Activated T-cell treated with anti-CD3 and anti-CD28 coated beads, Interleukin-2, amount 50 U/mL, for 72 hours (primary cell): ENCODE results near the gene REC114. TPM values are rescaled to one million over a fixed set of nuclear protein-coding genes. Genes with fewer than 3 reads are reported as not detected.
"Not testable (repeated sequence)": the region's sequence is repeated elsewhere in the genome, so short reads cannot be mapped to it uniquely, and the experiment has no call there.

Experiments
- ATAC-seq, 2 donors: fragments of 150-1000 bp; cut with Tn5 transposase; replicated peaks in 1 of 2; 2 replicates each; pipeline ENCODE4 v1.10.0; 2021; ENCODE audit warnings: moderate library complexity in 2 of 2, mild to moderate bottlenecking in 1 of 2
- DNase-seq, 2 donors: peaks; one replicate each; pipeline ENCODE4 v3.0.0; 2021 to 2022; ENCODE audit warnings: mixed read lengths in 1 of 2
- H3K27ac Mint-ChIP-seq: one replicate; pipeline ENCODE4 v1.8.0; 2022; ENCODE audit warnings: mild to moderate bottlenecking, moderate library complexity, mixed read lengths
- H3K27me3 Mint-ChIP-seq: one replicate; pipeline ENCODE4 v1.8.0; 2022; ENCODE audit warnings: low read depth, mixed read lengths
- H3K36me3 Mint-ChIP-seq, 2 donors: one replicate each; pipeline ENCODE4 v1.8.0; 2022; ENCODE audit warnings: mixed read lengths in 2 of 2, mild to moderate bottlenecking in 1 of 2; ENCODE audit not compliant: insufficient read depth in 2 of 2
- H3K4me1 Mint-ChIP-seq: one replicate; pipeline ENCODE4 v1.8.0; 2022; ENCODE audit warnings: low read depth, mixed read lengths
- H3K4me3 Mint-ChIP-seq, 2 donors: one replicate each; pipeline ENCODE4 v1.8.0; 2022; ENCODE audit warnings: mild to moderate bottlenecking in 2 of 2, mixed read lengths in 2 of 2, moderate library complexity in 2 of 2
- H3K9me3 Mint-ChIP-seq, 2 donors: one replicate each; pipeline ENCODE4 v1.8.0; 2022; ENCODE audit warnings: mixed read lengths in 2 of 2
- total RNA-seq, 2 donors: library from RNA; stranded (reverse); gene quantifications; one replicate each; pipeline ENCODE4 v1.2.3, GENCODE V29; 2022

The REC114 gene
- total RNA-seq, 2 donors from 2014 or later: not detected

DNA sequence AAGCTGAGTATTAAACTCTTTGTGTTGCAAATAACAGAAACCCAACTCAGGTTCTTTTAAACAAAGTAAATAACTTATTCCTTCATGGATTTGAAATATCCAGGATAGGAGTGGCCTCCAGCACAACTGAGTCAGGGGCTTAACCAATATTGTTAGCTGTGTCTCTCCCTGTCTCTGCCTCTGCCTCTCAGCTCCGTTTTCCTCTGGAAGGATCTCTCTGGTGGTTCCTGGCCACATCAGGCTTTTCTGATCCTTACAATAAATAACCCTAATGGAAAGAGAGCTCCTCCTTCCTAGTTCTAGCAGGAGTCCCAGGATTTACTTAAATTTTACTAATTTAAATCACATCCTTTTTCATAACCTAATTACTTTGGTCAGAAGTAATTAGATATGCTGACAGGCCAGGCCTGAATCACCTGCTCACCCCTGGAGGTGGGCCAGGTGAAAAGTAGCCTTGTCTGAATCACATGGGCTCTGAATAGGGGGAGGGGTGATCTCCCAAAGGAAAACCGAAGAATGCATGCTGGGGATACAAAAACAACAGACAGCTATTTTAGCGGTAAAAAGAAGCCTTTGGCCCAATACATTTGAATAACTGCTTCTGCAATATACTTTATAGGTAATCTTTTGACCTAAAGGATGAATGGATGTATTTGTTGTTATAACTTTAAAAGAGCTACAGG is 75.4 kb downstream of the REC114 start:
- Mint-ChIP-seq H3K27me3 (no peaks in the 10 kb centered on the region), H3K36me3 (peaks cover 0 to 2% of the 10 kb centered on the region in 2 donors), H3K4me3 (no peak overlapping the region), H3K4me1 (no peaks in the 10 kb centered on the region), H3K9me3 (no peaks in the 10 kb centered on the region), H3K27ac (no peak overlapping the region)
- DNase-seq (no peak), ATAC-seq (no peak)

DNA sequence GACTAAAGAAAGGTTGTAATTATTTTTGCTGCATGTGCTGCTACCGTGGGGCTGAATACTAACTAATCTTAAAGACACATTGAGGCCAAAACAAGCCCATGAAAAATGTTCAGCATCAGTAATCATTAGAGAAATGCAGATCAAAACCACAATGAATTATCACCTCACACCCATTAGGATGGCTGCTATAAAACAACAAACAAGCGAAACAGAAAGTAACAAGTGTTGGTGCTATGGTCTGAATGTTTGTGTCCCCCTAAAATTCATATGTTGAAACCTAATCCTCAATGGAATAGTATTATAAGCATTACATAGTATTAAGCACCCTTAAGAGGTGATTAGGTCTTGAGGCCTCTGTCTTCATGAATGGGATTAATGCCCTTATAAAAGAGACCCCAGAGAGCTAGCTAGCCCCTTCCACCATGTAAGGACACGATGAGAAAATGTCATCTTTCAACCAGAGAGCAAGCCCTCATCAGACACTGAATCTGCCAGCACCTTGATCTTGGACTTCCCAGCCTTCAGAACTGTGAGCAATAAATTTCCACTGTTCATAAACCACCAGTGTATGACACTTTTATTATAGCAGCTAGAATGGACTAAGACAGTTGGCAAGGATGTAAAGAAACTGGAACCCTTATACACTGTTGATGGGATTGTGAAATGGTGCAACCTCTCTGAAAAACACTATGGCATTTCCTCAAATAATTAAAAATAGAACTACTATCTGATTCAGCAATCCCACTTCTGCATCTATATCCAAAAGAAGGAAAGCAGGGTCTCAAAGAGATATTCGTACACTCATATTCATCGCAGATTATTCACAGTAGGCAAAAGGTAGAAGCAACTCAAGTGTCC is 76.1 kb downstream of the REC114 start:
- Mint-ChIP-seq H3K27me3 (no peaks in the 10 kb centered on the region), H3K9me3 (no peaks in the 10 kb centered on the region), H3K4me3 (no peak overlapping the region), H3K4me1 (no peaks in the 10 kb centered on the region), H3K27ac (no peak overlapping the region), H3K36me3 (peaks cover 0 to 2% of the 10 kb centered on the region in 2 donors)
- ATAC-seq: no peak
- no peak for DNase-seq

DNA sequence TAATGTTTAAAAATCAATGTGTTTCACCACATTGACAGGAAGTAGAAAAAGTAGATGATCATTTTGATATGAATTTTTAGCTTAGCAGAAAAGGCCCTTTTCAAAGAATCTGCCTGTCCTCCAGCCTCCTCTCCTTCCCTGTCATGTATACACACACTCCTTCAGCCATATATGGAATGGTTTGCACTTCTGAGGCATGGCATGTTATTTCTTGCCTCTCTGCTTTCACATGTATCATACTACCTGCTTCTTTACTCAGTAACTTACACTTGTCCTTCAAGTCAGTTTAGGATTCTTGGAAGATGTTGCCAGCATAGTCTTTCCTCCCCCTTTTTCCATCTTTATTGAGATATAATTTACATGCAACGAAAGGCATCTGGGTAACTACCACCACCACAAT is 79.0 kb downstream of the REC114 start:
- no peak overlapping the region for H3K27ac Mint-ChIP-seq

DNA sequence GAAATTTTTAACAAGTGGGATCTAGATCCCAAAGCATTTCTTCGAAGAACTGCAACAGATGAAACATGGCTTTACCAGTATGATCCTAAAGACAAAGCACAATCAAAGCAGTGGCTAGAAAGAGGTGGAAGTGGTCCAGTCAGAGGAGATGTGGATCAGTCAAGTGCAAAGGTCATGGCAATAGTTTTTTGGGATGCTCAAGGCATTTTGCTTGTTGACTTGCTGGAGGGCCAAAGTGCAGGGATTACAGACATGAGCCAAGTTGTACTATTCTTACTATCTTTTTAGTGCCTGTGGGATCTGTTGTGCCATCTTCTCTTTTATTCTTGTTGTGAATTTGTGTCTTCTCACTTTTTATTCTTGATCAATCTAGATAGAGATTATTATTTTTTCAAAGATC is 82.0 kb downstream of the REC114 start:
- no peak overlapping the region for H3K4me3 Mint-ChIP-seq
- ATAC-seq: no peak
- no peak overlapping the region for H3K27ac Mint-ChIP-seq
- H3K36me3 Mint-ChIP-seq: no peaks in the 10 kb centered on the region
- H3K27me3 Mint-ChIP-seq: peaks cover 6% of the 10 kb centered on the region
- no peaks in the 10 kb centered on the region for H3K4me1 Mint-ChIP-seq
- no peak for DNase-seq
- no peaks in the 10 kb centered on the region for H3K9me3 Mint-ChIP-seq

More for the DNA sequence above, 79.0 kb downstream of the REC114 start:
- Mint-ChIP-seq H3K36me3 (no peaks in the 10 kb centered on the region), H3K9me3 (no peaks in the 10 kb centered on the region), H3K4me3 (no peak overlapping the region), H3K4me1 (no peaks in the 10 kb centered on the region), H3K27me3 (no peaks in the 10 kb centered on the region)
- DNase-seq: no peak
- no peak for ATAC-seq

DNA sequence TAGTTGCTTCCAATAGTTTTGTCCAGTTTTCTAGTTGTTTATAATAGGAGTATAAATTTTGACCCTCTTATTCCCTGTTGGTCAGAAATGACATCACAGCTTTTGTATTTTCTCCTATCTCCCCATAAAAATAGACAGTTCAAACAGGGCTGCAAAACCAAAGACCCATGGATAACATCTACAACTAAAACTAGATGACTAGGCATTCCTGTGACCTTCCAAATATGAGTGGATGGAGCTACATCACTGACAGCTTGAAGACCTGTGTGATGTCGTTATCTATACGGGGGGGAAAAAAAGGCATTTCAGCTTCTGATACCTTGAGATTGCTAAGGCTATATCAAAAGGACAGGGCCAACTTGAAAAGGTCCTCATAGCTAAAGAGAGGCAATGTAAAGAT is 84.6 kb downstream of the REC114 start:
- H3K27ac Mint-ChIP-seq: no peak overlapping the region
- H3K4me3 Mint-ChIP-seq: no peak overlapping the region
- no peaks in the 10 kb centered on the region for H3K36me3 Mint-ChIP-seq

DNA sequence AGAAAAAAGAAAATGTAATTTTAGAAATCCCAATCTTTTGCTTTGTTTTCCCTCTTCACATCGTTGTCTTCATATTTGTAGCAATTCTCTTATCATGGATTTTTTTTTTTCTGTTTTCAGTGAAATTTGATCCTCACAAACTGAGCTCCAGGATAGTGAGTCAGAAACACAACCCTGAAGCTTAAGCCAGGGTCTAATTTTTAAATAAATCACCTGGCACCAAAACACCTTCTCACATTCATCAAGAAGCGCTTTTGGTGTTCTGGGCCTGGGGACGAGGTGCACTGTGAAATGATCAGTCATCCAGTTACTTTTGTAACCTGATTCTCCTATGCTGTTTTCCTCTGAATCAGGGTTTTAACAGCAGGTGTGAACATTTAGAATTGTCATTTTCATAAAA is 87.7 kb downstream of the REC114 start:
- Mint-ChIP-seq H3K27ac (no peak overlapping the region), H3K4me1 (no peaks in the 10 kb centered on the region), H3K9me3 (no peaks in the 10 kb centered on the region), H3K36me3 (no peaks in the 10 kb centered on the region), H3K27me3 (peaks cover 6% of the 10 kb centered on the region), H3K4me3 (no peak overlapping the region)
- ATAC-seq (no peak), DNase-seq (no peak)

More for the DNA sequence above, 84.6 kb downstream of the REC114 start:
- ATAC-seq: no peak
- no peak for DNase-seq
- Mint-ChIP-seq H3K9me3 (no peaks in the 10 kb centered on the region), H3K4me1 (no peaks in the 10 kb centered on the region), H3K27me3 (peaks cover 6% of the 10 kb centered on the region)

DNA sequence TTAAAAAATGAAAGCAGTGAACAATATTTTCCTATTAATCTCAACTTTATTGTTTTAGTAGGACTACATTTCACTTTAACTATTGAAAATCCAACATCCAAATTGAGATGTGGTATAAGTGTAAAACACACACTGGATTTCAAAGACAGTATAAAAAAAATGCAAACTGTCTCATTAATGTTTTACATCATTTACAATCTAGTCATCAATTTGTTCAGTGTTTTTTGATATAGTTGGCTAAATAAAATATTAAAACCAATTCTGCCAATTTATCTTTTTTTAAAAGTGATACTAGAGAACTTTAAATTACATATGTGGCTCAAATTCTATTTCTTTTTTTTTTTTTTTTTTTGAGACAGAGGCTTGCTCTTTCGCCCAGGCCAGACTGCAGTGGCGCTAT is 95.2 kb downstream of the REC114 start:
- no peak overlapping the region for H3K4me3 Mint-ChIP-seq
- H3K4me1 Mint-ChIP-seq: no peaks in the 10 kb centered on the region
- H3K27ac Mint-ChIP-seq: no peak overlapping the region
- DNase-seq (no peak), ATAC-seq (no peak)
- H3K36me3 Mint-ChIP-seq: no peaks in the 10 kb centered on the region
- H3K9me3 Mint-ChIP-seq: no peaks in the 10 kb centered on the region
- H3K27me3 Mint-ChIP-seq: no peaks in the 10 kb centered on the region

DNA sequence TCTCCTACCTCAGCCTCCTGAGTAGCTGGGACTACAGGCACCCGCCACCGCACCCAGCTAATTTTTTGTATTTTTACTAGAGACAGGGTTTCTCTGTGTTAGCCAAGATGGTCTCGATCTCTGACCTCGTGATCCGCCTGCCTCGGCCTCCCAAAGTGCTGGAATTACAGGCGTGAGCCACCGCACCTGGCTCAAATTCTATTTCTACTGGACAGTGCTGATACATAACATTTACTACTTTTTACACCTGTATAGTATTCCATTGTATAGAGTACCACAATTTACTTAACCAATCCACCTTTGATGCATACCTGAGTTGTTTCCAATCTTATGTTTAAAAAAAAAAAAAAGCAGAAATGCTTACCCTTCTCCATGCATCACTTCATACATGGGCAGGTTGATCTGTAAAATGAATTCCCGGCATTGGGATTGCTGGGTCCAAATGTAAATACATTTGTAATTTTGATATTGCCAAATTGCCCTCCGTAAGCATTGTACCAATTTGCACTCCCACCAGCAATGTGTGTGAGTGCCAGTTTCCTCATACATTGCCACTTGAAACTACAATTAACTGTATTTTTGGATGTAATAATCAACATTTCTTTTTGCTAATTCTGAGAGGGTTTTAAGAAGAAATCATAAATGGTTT is 95.7 kb downstream of the REC114 start:
- H3K27me3 Mint-ChIP-seq: no peaks in the 10 kb centered on the region
- H3K4me1 Mint-ChIP-seq: no peaks in the 10 kb centered on the region
- no peak overlapping the region for H3K27ac Mint-ChIP-seq

DNA sequence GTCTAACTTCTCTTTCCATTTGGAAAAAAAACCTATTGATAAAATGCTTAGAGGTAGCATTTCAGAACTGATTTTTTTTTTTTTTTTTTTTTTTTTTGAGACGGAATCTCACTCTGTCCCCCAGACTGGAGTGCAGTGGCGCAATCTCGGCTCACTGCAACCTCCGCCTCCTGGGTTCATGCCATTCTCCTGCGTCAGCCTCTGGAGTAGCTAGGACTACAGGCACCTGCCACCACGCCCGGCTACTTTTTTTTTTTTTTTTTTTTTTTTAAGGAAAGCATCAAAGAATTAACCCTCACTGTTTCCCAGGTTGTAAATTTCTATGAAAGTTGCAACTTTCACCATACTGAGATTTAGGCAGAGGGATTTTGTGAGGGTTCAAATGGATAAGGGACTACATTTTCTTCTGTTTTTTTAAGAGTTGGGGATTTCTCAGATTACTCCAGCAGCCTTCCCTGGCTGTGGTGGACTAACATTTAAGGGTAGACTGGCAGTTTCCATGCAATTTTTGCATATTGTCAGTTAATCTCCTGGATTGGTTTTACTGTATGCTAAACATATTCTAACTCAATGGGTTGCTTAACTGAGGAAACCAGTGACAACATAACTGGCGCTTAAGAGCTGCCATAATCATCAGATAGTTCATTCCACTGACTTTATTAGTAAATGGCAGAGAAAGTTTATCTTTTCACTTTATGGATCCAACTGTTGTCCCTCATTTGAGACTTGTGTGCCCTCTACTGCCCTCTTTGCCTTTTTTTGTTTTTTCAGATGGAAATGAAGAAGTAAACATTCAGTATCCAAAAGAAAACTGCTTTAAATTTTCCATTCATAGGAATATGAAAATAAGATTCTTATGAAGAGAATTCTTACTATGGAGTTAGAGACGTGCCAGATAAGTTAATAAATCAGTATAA is 96.5 kb downstream of the REC114 start:
- no peaks in the 10 kb centered on the region for H3K27me3 Mint-ChIP-seq
- H3K4me1 Mint-ChIP-seq: no peaks in the 10 kb centered on the region
- no peak for ATAC-seq
- H3K27ac Mint-ChIP-seq: no peak overlapping the region
- DNase-seq: no peak
- no peak overlapping the region for H3K4me3 Mint-ChIP-seq
- H3K9me3 Mint-ChIP-seq: no peaks in the 10 kb centered on the region
- H3K36me3 Mint-ChIP-seq: no peaks in the 10 kb centered on the region

More for the DNA sequence above, 95.7 kb downstream of the REC114 start:
- no peaks in the 10 kb centered on the region for H3K9me3 Mint-ChIP-seq
- DNase-seq (no peak), ATAC-seq (no peak)
- H3K36me3 Mint-ChIP-seq: no peaks in the 10 kb centered on the region
- H3K4me3 Mint-ChIP-seq: no peak overlapping the region

DNA sequence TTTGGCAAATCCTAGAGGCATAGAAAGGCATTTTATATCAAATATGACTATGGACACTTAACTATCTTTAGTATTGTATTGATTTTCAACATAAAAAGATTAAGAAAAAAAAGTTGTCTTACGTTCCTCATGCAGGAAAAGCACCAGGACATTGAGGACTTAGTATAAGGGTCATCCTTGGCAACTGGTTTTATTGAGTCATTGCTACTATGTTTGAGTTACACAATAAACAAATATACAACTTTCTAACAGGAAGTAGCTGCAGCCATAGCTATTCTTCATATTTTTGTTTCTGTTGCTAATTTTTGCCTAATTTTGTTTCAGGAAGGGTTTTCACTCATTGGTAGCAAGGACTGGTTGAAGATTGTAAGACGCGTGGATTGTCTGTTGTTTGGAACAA is 97.2 kb downstream of the REC114 start:
- DNase-seq: no peak

DNA sequence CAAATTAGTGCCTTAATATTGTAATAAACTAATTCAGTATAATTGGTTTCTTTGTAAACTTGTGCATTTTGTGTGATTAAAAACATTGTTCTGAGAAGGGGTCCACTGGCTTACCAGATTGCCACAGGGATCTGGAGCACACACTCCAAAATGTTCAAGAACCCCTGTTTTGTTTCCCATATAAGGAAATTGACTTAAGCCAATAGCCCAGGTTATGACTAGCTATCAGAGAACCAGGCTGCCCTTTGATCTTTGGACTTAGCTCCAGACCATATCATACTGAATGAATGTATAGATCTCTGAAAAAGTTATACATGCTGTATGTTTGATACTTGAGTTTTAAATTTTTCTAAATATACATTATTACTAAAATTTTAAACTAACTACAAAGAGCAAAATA is 98.5 kb downstream of the REC114 start:
- no peak for ATAC-seq
- no peak for DNase-seq
- Mint-ChIP-seq H3K9me3 (no peaks in the 10 kb centered on the region), H3K4me1 (no peaks in the 10 kb centered on the region), H3K27me3 (no peaks in the 10 kb centered on the region), H3K36me3 (no peaks in the 10 kb centered on the region), H3K4me3 (no peak overlapping the region), H3K27ac (no peak overlapping the region)

More for the DNA sequence above, 97.2 kb downstream of the REC114 start:
- Mint-ChIP-seq H3K4me3 (no peak overlapping the region), H3K4me1 (no peaks in the 10 kb centered on the region), H3K27ac (no peak overlapping the region), H3K36me3 (no peaks in the 10 kb centered on the region), H3K9me3 (no peaks in the 10 kb centered on the region), H3K27me3 (no peaks in the 10 kb centered on the region)
- no peak for ATAC-seq

DNA sequence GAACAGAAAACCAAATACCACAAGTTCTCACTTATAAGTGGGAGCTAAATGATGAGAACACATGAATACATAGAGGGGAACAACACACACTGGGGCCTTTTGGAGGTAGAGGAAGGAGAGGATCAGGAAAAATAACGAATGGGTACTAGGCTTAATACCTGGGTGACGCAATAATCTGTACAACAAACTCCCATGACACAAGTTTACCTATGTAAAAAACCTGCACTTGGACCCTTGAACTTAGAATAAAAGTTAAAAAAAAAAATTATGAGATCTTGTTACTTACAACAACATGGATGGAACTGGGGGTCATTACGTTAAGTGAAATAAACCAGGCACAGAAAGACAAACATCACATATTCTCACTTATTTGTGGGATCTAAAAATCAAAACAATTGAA is 106.0 kb downstream of the REC114 start:
- H3K27ac Mint-ChIP-seq: peak overlapping the region; percentile 38

More for the DNA sequence above, 106.0 kb downstream of the REC114 start:
- not testable (repeated sequence) for H3K36me3 Mint-ChIP-seq, H3K27me3 Mint-ChIP-seq, H3K4me1 Mint-ChIP-seq, H3K9me3 Mint-ChIP-seq, DNase-seq, ATAC-seq, H3K4me3 Mint-ChIP-seq
